Osteocyte (in vitro differentiated cells): ENCODE results near the gene KIAA1191. TPM values are rescaled to one million over a fixed set of nuclear protein-coding genes. Genes with fewer than 3 reads are reported as not detected.
A peak's percentile ranks its signal among the peaks of the same experiment; 100 is the strongest.

Source experiments
- DNase-seq: peaks from one replicate; pipeline ENCODE4 v3.0.0; 2021; ENCODE audit warnings: mixed read lengths; ENCODE audit not compliant: unreplicated experiment; ENCODE audit errors: extremely low spot score
- H3K27ac Mint-ChIP-seq: one replicate; pipeline ENCODE4 v1.8.0; 2021; ENCODE audit warnings: mild to moderate bottlenecking, mixed read lengths; ENCODE audit not compliant: unreplicated experiment
- H3K27me3 Mint-ChIP-seq: one replicate; pipeline ENCODE4 v1.8.0; 2021; ENCODE audit warnings: mixed read lengths; ENCODE audit not compliant: unreplicated experiment
- H3K36me3 Mint-ChIP-seq: one replicate; pipeline ENCODE4 v1.8.0; 2021; ENCODE audit warnings: mixed read lengths; ENCODE audit not compliant: unreplicated experiment
- H3K4me1 Mint-ChIP-seq: one replicate; pipeline ENCODE4 v1.8.0; 2021; ENCODE audit warnings: mixed read lengths; ENCODE audit not compliant: unreplicated experiment
- H3K4me3 Mint-ChIP-seq: one replicate; pipeline ENCODE4 v1.8.0; 2021; ENCODE audit warnings: mild to moderate bottlenecking, moderate library complexity, mixed read lengths; ENCODE audit not compliant: unreplicated experiment
- H3K9me3 Mint-ChIP-seq: one replicate; pipeline ENCODE4 v1.8.0; 2021; ENCODE audit warnings: mixed read lengths; ENCODE audit not compliant: unreplicated experiment
- total RNA-seq: library from RNA; stranded (reverse); gene quantifications from 2 replicates; pipeline ENCODE4 v1.2.1, GENCODE V29; 2021
- TF ChIP-seq, protein P1 (sequence below): fragments of 200-600 bp; sonication (generic); IDR thresholded peaks from 2 replicates; pipeline ENCODE4 v1.5.0; 2021; ENCODE audit warnings: antibody characterized with exemption, mild to moderate bottlenecking, moderate library complexity

KIAA1191 gene
- total RNA-seq, 1 donor from 2014 or later = 89.7 TPM

DNA sequence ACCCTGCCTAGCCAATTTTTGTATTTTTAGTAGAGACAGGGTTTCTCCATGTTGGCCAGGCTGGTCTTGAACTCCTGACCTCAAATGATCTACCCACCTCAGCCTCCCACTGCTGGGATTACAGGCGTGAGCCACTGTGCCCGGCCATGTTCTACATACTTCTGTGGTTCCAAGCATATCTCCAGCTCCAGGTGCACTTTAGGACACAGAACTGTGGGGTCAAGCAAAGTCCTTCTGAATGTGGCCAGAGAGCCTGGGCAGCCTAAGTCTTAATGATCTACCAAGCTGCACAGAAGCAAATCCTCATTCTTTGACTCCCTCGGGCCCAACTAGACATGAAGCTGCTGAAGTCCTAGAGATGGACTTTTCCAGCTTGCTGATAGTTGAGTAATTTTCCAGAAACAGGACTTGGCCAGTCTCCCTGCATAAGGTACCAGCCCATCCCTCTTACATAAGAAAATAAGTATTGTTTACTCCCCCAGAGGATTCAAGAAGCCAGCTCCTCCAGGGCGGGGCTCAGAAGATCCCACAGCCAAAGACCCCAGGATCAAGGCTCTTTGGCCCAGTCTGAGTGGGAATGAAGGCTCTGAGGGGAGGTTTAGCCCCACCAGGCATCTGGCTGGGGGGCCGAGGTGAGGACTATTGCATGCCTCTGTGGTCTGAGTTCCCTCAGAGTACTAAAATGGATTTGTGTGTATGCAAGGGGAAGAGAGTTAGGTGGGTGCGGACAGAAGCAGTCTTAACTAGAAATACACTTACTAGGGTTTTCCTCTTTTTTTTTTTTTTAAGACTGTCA is 46.1 kb upstream of the KIAA1191 start:
- Mint-ChIP-seq H3K4me3 (no peak overlapping the region), H3K9me3 (no peaks in the 10 kb centered on the region), H3K36me3 (peaks cover 20% of the 10 kb centered on the region), H3K27ac (peak overlapping the region; percentile 52), H3K27me3 (no peaks in the 10 kb centered on the region), H3K4me1 (peaks cover 23% of the 10 kb centered on the region)
- TF ChIP-seq, protein P1, sequence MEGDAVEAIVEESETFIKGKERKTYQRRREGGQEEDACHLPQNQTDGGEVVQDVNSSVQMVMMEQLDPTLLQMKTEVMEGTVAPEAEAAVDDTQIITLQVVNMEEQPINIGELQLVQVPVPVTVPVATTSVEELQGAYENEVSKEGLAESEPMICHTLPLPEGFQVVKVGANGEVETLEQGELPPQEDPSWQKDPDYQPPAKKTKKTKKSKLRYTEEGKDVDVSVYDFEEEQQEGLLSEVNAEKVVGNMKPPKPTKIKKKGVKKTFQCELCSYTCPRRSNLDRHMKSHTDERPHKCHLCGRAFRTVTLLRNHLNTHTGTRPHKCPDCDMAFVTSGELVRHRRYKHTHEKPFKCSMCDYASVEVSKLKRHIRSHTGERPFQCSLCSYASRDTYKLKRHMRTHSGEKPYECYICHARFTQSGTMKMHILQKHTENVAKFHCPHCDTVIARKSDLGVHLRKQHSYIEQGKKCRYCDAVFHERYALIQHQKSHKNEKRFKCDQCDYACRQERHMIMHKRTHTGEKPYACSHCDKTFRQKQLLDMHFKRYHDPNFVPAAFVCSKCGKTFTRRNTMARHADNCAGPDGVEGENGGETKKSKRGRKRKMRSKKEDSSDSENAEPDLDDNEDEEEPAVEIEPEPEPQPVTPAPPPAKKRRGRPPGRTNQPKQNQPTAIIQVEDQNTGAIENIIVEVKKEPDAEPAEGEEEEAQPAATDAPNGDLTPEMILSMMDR = no peak
- DNase-seq = no peak

DNA sequence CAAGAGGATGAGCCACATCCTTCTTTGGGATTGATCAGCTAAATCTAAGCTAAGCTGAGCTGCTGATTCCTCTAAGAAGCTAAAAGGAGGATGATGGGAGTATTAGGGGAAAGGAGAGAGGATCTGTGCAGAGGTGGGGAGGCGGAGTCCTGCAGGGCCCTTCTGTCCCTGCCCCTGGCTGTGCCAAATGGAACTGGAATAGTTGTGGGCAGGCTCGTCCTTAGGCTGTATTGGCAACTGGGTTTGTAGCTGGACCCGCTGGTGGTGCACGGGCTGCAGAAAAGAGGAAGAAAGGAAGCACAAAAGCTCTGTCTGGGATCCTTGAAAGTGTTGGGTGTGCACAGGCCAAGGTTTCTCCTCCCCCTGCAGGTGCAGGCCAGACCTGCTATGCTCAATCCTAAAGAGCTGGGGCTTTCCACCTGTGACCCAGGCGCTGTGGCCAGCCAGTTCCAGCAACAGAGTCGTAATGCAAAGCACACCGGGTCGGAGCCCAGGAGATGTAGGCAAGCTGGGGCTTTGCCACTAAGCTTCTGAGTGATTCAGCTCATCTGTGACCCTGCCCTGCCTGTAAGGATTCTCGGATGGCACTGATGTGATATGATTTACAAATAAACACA is 45.0 kb upstream of the KIAA1191 start:
- no peak for DNase-seq
- Mint-ChIP-seq H3K9me3 (no peaks in the 10 kb centered on the region), H3K4me1 (peaks cover 21% of the 10 kb centered on the region), H3K36me3 (peaks cover 20% of the 10 kb centered on the region), H3K4me3 (no peak overlapping the region), H3K27ac (no peak overlapping the region), H3K27me3 (no peaks in the 10 kb centered on the region)
- TF ChIP-seq, protein P1 = no peak

DNA sequence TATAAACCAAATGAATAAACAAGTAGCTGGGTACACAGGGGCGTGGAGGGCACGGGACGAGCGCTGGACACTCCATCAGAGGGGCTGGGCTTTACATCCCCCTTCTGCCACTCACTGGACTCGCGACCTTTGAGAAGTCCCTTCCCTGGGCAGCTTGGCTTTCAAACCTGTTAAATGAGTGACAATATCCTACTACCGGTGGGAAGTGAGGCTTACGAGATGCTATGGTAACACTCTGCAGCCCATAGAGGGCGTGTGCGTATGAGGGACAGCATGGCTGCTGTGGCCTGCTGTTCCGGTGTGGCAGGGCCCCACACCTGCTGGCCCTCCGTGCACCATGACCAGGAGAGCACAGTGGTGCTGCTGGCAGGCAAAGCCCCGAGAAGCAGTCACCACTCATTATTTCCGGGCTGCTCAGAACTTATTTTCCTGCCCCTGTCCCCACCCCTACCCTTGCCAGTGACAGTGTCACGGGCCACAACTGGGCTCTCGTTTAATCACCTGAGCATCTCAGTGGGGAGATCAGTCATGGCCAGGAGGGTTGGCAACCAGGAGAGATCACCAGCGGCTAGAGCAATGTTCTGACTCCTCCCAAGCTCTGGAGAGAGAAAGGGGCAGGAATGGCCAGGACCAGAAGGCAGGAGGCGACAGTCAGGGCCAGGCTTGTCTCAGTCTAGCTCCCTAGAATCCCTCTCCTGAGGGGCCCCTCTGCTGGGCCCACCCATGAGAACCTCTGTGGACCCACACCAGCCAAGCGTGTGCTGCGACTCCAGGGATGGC is 44.3 kb upstream of the KIAA1191 start:
- TF ChIP-seq, protein P1 = no peak
- peaks cover 20% of the 10 kb centered on the region for H3K4me1 Mint-ChIP-seq
- no peak overlapping the region for H3K27ac Mint-ChIP-seq
- H3K4me3 Mint-ChIP-seq = no peak overlapping the region
- no peaks in the 10 kb centered on the region for H3K27me3 Mint-ChIP-seq
- peaks cover 20% of the 10 kb centered on the region for H3K36me3 Mint-ChIP-seq
- H3K9me3 Mint-ChIP-seq = no peaks in the 10 kb centered on the region
- DNase-seq = no peak

DNA sequence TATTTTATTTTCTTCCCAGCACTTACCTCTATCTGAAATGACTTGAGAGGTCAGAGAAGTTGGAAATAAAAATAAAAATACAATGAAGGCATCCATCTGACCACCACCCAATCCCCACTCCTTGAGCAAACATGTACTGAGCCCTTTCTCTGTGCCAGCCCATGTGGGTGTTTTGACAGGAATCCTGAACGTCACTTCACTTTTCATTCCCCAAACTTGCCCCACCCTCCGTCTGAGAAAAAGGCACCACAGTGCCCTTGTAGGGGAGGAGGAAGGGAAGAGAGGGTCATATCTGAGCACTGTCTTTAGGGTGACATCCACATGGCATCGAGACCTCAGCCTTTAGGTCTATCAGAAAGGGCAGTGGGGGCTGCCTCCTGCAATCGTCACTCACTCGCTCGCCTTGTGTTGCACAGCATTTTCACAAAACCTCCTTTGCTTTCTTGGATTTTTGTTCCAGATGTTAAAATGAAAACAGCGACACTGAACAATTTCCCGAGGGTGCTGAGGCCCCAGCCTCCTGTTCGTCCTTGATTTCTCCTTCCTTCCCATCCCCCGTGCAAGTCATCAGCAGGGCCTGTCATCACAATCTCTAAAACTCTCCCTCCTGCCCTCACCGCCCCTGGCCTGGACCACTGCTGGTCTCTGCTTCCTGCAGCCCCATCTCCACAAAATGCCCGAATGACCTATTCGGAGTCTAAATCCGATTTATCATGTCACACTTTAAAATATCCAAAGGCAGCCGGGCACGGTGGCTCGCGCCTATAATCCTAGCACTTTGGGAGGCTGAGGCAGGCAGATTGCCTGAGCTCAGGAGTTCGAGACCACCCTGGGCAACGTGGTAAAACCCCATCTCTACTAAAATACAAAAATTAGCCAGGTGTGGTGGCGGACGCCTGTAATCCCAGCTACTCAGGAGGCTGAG is 40.0 kb upstream of the KIAA1191 start:
- no peak overlapping the region for H3K4me3 Mint-ChIP-seq
- no peaks in the 10 kb centered on the region for H3K27me3 Mint-ChIP-seq
- peaks cover 14% of the 10 kb centered on the region for H3K36me3 Mint-ChIP-seq
- no peak for DNase-seq
- no peaks in the 10 kb centered on the region for H3K9me3 Mint-ChIP-seq
- no peak overlapping the region for H3K27ac Mint-ChIP-seq
- H3K4me1 Mint-ChIP-seq = peaks cover 17% of the 10 kb centered on the region
- TF ChIP-seq, protein P1 = no peak
